Measurements from ENCODE around the gene LY6G5B.

LY6G5B gene

GRCh38 chr6:31661262-31662123, 8.3 kb upstream of the LY6G5B start:
- no peak for FAIRE-seq
- TF ChIP-seq TAF1 (IDR thresholded peaks at IDR 0.05; ENCODE audit: low read depth, low read length) (no peak), PAX5 (IDR thresholded peaks at IDR 0.05; ENCODE audit: insufficient read depth, low read length, severe bottlenecking) (no peak), POLR2A (IDR thresholded peaks at IDR 0.05; ENCODE audit: low read depth, low read length) (0 out of 2 replicates have a peak, but pooled peaks have one; percentile 35), SPI1 (IDR thresholded peaks at IDR 0.05; ENCODE audit: low read depth, low read length) (peak; percentile 24), POLR2AphosphoS5 (IDR thresholded peaks at IDR 0.05; ENCODE audit: low read depth, low read length) (no peak), POU2F2 (IDR thresholded peaks at IDR 0.05; ENCODE audit: low read depth, low read length) (no peak)
- no peak for DNase-seq (ENCODE audit: insufficient read length, low spot score)

- TF ChIP-seq POLR2A (IDR thresholded peaks at IDR 0.05; ENCODE audit: low read depth, low read length) (no peak), TAF1 (IDR thresholded peaks at IDR 0.05; ENCODE audit: low read depth, low read length) (no peak), PAX5 (IDR thresholded peaks at IDR 0.05; ENCODE audit: insufficient read depth, low read length, severe bottlenecking) (no peak), POLR2AphosphoS5 (IDR thresholded peaks at IDR 0.05; ENCODE audit: low read depth, low read length) (no peak), POU2F2 (IDR thresholded peaks at IDR 0.05; ENCODE audit: low read depth, low read length) (no peak), SPI1 (IDR thresholded peaks at IDR 0.05; ENCODE audit: low read depth, low read length) (no peak)
- DNase-seq (ENCODE audit: insufficient read length, low spot score) (no peak), FAIRE-seq (no peak)
Measured at GRCh38 chr6:31662124-31662723, 7.6 kb upstream of the LY6G5B start.

- no peak for FAIRE-seq
- DNase-seq (ENCODE audit: insufficient read length, low spot score) = no peak
- no peak for TF ChIP-seq TAF1 (IDR thresholded peaks at IDR 0.05; ENCODE audit: low read depth, low read length)
Measured at GRCh38 chr6:31663126-31663960, 6.4 kb upstream of the LY6G5B start.

- TF ChIP-seq SPI1 (IDR thresholded peaks at IDR 0.05; ENCODE audit: low read depth, low read length) = no peak
- FAIRE-seq = no peak
- no peak for DNase-seq (ENCODE audit: insufficient read length, low spot score)
Measured at GRCh38 chr6:31663961-31664789, 5.6 kb upstream of the LY6G5B start.

- TF ChIP-seq POU2F2 (IDR thresholded peaks at IDR 0.05; ENCODE audit: low read depth, low read length) (peak; percentile 69; the same call in 1 of the 2 replicates), PAX5 (IDR thresholded peaks at IDR 0.05; ENCODE audit: insufficient read depth, low read length, severe bottlenecking) (no peak), SPI1 (IDR thresholded peaks at IDR 0.05; ENCODE audit: low read depth, low read length) (peak; percentile 78), TAF1 (IDR thresholded peaks at IDR 0.05; ENCODE audit: low read depth, low read length) (peak; percentile 45; the same call in 1 of the 2 replicates), POLR2A (IDR thresholded peaks at IDR 0.05; ENCODE audit: low read depth, low read length) (no peak), POLR2AphosphoS5 (IDR thresholded peaks at IDR 0.05; ENCODE audit: low read depth, low read length) (no peak; the same call in 1 of the 2 replicates)
- FAIRE-seq (peak; percentile 92), DNase-seq (ENCODE audit: insufficient read length, low spot score) (peak; percentile 67)
Measured at GRCh38 chr6:31664790-31665500, 4.8 kb upstream of the LY6G5B start, which contains the start of gene GPANK1. TSS of gene GPANK1 (minus strand) at chr6:31664997. CDS start at chr6:31664478, 519 bp downstream.

- FAIRE-seq (peak; percentile 88), DNase-seq (ENCODE audit: insufficient read length, low spot score) (peak; percentile 97)
- TF ChIP-seq PAX5 (IDR thresholded peaks at IDR 0.05; ENCODE audit: insufficient read depth, low read length, severe bottlenecking) (no peak), SPI1 (IDR thresholded peaks at IDR 0.05; ENCODE audit: low read depth, low read length) (peak; percentile 11; the same call in 1 of the 2 replicates), POLR2A (IDR thresholded peaks at IDR 0.05; ENCODE audit: low read depth, low read length) (peak; percentile 95), TAF1 (IDR thresholded peaks at IDR 0.05; ENCODE audit: low read depth, low read length) (peak; percentile 73), POU2F2 (IDR thresholded peaks at IDR 0.05; ENCODE audit: low read depth, low read length) (peak; percentile 44; the same call in 1 of the 2 replicates), POLR2AphosphoS5 (IDR thresholded peaks at IDR 0.05; ENCODE audit: low read depth, low read length) (peak; percentile 95)
Measured at GRCh38 chr6:31665501-31666336, 4.1 kb upstream of the LY6G5B start, which contains the start of gene CSNK2B. TSS of gene CSNK2B (plus strand) at chr6:31666080. CDS start at chr6:31666832, 752 bp downstream.

- TF ChIP-seq POLR2AphosphoS5 (IDR thresholded peaks at IDR 0.05; ENCODE audit: low read depth, low read length) (no peak), PAX5 (IDR thresholded peaks at IDR 0.05; ENCODE audit: insufficient read depth, low read length, severe bottlenecking) (no peak), POU2F2 (IDR thresholded peaks at IDR 0.05; ENCODE audit: low read depth, low read length) (no peak), SPI1 (IDR thresholded peaks at IDR 0.05; ENCODE audit: low read depth, low read length) (no peak), POLR2A (IDR thresholded peaks at IDR 0.05; ENCODE audit: low read depth, low read length) (no peak), TAF1 (IDR thresholded peaks at IDR 0.05; ENCODE audit: low read depth, low read length) (no peak)
- FAIRE-seq (no peak), DNase-seq (ENCODE audit: insufficient read length, low spot score) (no peak)
Measured at GRCh38 chr6:31666337-31666965, 3.3 kb upstream of the LY6G5B start.
